ENCODE measurements around the gene ROS1.

DNA sequence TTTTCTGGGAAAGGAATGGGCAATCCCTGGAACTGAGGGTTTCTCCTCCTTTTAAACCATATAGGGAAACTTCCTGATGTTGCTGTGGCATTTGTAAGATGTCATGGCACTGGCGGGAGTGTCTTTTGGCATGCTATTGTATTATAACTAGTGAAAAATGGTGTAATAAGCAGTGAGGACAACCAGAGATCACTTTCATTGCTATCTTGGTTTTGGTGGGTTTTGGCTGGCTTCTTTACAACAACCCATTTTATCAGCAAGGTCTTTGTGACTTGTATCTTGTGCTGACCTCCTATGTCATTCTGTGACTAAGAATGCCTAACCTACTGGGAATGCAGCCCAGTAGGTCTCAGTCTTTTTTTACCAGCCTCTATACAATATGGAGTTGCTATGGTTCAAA, 47.7 kb upstream of the ROS1 start:
- TF ChIP-seq, protein P1, sequence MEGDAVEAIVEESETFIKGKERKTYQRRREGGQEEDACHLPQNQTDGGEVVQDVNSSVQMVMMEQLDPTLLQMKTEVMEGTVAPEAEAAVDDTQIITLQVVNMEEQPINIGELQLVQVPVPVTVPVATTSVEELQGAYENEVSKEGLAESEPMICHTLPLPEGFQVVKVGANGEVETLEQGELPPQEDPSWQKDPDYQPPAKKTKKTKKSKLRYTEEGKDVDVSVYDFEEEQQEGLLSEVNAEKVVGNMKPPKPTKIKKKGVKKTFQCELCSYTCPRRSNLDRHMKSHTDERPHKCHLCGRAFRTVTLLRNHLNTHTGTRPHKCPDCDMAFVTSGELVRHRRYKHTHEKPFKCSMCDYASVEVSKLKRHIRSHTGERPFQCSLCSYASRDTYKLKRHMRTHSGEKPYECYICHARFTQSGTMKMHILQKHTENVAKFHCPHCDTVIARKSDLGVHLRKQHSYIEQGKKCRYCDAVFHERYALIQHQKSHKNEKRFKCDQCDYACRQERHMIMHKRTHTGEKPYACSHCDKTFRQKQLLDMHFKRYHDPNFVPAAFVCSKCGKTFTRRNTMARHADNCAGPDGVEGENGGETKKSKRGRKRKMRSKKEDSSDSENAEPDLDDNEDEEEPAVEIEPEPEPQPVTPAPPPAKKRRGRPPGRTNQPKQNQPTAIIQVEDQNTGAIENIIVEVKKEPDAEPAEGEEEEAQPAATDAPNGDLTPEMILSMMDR (IDR thresholded peaks at IDR 0.05; ENCODE audit: insufficient read depth, low read depth, low read length): no peak
- TF ChIP-seq EZH2 (IDR thresholded peaks at IDR 0.05; ENCODE audit: insufficient read depth, low read length): no peak
